Neuronal stem cell (in vitro differentiated cells): ENCODE results near the gene ACACB.

ENCODE experiments used
- DNase-seq: peaks from one replicate; pipeline ENCODE4 v3.0.0-alpha.2; 2013; ENCODE audit warnings: low spot score
- H2AFZ ChIP-seq: one replicate; pipeline ENCODE4 v1.6.1; 2013; ENCODE audit warnings: mild to moderate bottlenecking, low read length, inconsistent platforms
- H2AK5ac ChIP-seq: 2 replicates; pipeline ENCODE4 v1.6.1; 2013; ENCODE audit warnings: low read depth, mild to moderate bottlenecking, inconsistent platforms, low read length, moderate library complexity, mixed read lengths
- H2BK120ac ChIP-seq: 2 replicates; pipeline ENCODE4 v1.6.1; 2013; ENCODE audit warnings: low read depth, mild to moderate bottlenecking, inconsistent platforms, low read length, moderate library complexity, mixed read lengths
- H2BK12ac ChIP-seq: one replicate; pipeline ENCODE4 v1.6.1; 2013; ENCODE audit warnings: low read length, inconsistent platforms
- H2BK15ac ChIP-seq: 2 replicates; pipeline ENCODE4 v1.6.1; 2013; ENCODE audit warnings: mild to moderate bottlenecking, low read length, inconsistent platforms, mixed read lengths
- H2BK5ac ChIP-seq: one replicate; pipeline ENCODE4 v1.6.1; 2013; ENCODE audit warnings: inconsistent platforms, mild to moderate bottlenecking, low read length, moderate library complexity
- H3K14ac ChIP-seq: one replicate; pipeline ENCODE4 v1.6.1; 2013; ENCODE audit warnings: low read length, inconsistent platforms
- H3K18ac ChIP-seq: 2 replicates; pipeline ENCODE4 v1.6.1; 2013; ENCODE audit warnings: low read length, inconsistent platforms
- H3K23ac ChIP-seq: 2 replicates; pipeline ENCODE4 v1.6.1; 2013; ENCODE audit warnings: low read depth, mild to moderate bottlenecking, mixed read lengths, low read length, inconsistent platforms; ENCODE audit not compliant: poor library complexity
- H3K27ac ChIP-seq: replicated peaks from 3 replicates; pipeline ENCODE4 v1.5.1; 2013; ENCODE audit warnings: low read length, inconsistent platforms
- H3K27me3 ChIP-seq, 3 experiments: 2 replicates each; pipeline ENCODE4 v1.6.1; 2013; ENCODE audit warnings: low read length in 3 of 3, mild to moderate bottlenecking in 2 of 3, inconsistent platforms in 1 of 3, low read depth in 1 of 3, mixed read lengths in 1 of 3, moderate library complexity in 1 of 3; ENCODE audit not compliant: control insufficient read depth in 3 of 3, insufficient read depth in 3 of 3
- H3K36me3 ChIP-seq, 2 donors: replicated peaks in 1 of 2; 2 replicates each; pipeline ENCODE4 v1.6.1; 2013; ENCODE audit warnings: low read length in 2 of 2; ENCODE audit not compliant: control insufficient read depth in 2 of 2, insufficient read depth in 2 of 2
- H3K4ac ChIP-seq: 2 replicates; pipeline ENCODE4 v1.6.1; 2013; ENCODE audit warnings: inconsistent platforms, mild to moderate bottlenecking, low read length, moderate library complexity
- H3K4me1 ChIP-seq, 2 donors: 1 replicate in 1 of 2; 2 replicates in 1 of 2; pipeline ENCODE4 v1.6.1; 2013; ENCODE audit warnings: low read length in 2 of 2, low read depth in 1 of 2; ENCODE audit not compliant: control insufficient read depth in 2 of 2, insufficient read depth in 1 of 2
- H3K4me2 ChIP-seq: one replicate; pipeline ENCODE4 v1.6.1; 2013; ENCODE audit warnings: mild to moderate bottlenecking, low read length, inconsistent platforms; ENCODE audit not compliant: insufficient read depth, poor library complexity, severe bottlenecking
- H3K4me3 ChIP-seq, 2 donors: 2 replicates each; pipeline ENCODE4 v1.5.1; 2013; ENCODE audit warnings: low read length in 2 of 2, mild to moderate bottlenecking in 2 of 2, inconsistent platforms in 1 of 2, moderate library complexity in 1 of 2
- H3K79me1 ChIP-seq: one replicate; pipeline ENCODE4 v1.6.1; 2013; ENCODE audit warnings: low read depth, mild to moderate bottlenecking, inconsistent platforms, low read length, moderate library complexity
- H3K9ac ChIP-seq: one replicate; pipeline ENCODE4 v1.6.1; 2013; ENCODE audit warnings: mild to moderate bottlenecking, low read depth, low read length, inconsistent platforms; ENCODE audit not compliant: poor library complexity
- H3K9me3 ChIP-seq, 2 donors: replicated peaks in 1 of 2; 2 replicates each; pipeline versions ENCODE3 to v1.6.1; 2013; ENCODE audit warnings: low read length in 2 of 2, mild to moderate bottlenecking in 2 of 2, inconsistent platforms in 1 of 2, low read depth in 1 of 2, mixed read lengths in 1 of 2, moderate library complexity in 1 of 2; ENCODE audit not compliant: control insufficient read depth in 2 of 2, insufficient read depth in 1 of 2
- H4K8ac ChIP-seq: one replicate; pipeline ENCODE4 v1.6.1; 2013; ENCODE audit warnings: low read depth, mild to moderate bottlenecking, inconsistent platforms, low read length, moderate library complexity
- H4K91ac ChIP-seq: one replicate; pipeline ENCODE4 v1.6.1; 2013; ENCODE audit warnings: low read length, low read depth, mild to moderate bottlenecking, inconsistent platforms; ENCODE audit not compliant: poor library complexity
- WGBS, 2 donors: extraction: QIAGEN DNeasy Blood & Tissue Kit; methylation state at CpG; one replicate each; pipeline ENCODE4 v1.1.7; 2013; ENCODE audit warnings: missing lambda C conversion rate in 2 of 2, mixed read lengths in 1 of 2; ENCODE audit not compliant: insufficient read length in 2 of 2, insufficient replicate concordance in 1 of 2; ENCODE audit errors: extremely low coverage in 2 of 2; 5-methylcytosine and 5-hydroxymethylcytosine counted together

The ACACB gene

DNA sequence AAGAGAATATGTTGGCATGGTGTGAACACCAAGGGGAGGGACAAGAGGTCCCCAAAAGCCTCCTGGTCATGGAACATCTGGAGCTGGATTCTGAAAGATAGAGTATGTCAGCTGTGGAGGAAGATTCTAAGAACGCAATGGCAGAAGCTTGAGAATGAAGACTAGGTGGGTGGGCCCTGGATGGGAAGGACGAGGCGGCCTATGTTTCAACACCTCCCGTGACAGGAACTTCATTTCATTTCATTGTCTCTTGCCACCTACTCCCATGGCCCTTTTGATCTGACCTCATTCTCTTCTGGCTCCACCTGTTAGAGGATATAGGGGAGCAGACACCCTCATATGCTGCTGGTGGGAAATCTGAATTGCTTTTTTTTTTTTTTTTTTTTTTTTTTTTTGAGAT, 15.6 kb upstream of the ACACB start:
- Histone ChIP-seq H2BK5ac (no peak overlapping the region), H3K4ac (no peak overlapping the region), H3K36me3 (peaks cover 43 to 73% of the 10 kb centered on the region in 2 donors), H2AFZ (no peak overlapping the region), H2BK120ac (no peak overlapping the region), H3K4me1 (peaks cover 4 to 6% of the 10 kb centered on the region in 2 donors), H2AK5ac (no peak overlapping the region), H3K14ac (no peak overlapping the region), H3K18ac (no peak overlapping the region), H3K27ac (no peak overlapping the region), H4K91ac (no peak overlapping the region), H3K9me3 (no peaks in the 10 kb centered on the region), H3K27me3 (no peaks in the 10 kb centered on the region), H3K9ac (no peak overlapping the region), H3K79me1 (peaks cover 6% of the 10 kb centered on the region), H3K4me3 (no peak overlapping the region), H3K23ac (no peak overlapping the region), H4K8ac (no peak overlapping the region), H3K4me2 (no peak overlapping the region), H2BK15ac (no peak overlapping the region), H2BK12ac (no peak overlapping the region)
- no CpG with 5 or more reads among the region's 4 CpGs for WGBS, 2 donors
- DNase-seq, result no peak

DNA sequence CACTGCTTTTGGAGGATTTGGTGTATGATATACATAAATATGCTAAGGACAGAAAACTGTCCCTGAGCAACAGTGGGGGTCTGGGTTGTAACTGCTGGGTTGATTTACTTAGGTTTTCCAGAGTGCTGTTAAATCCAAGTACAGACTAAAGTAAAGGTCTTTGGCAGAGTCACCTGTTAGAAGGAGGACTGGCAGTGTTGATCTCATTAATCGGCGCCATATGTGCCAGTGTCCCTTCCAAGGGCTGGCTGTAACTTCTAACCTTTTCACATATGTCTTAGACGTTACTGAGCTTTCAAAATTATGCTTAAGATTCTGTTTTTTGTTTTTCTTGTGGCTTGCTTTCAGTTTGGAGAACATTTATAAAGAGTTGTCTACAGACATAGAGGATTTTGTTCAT, 13.9 kb upstream of the ACACB start:
- H3K4me3 ChIP-seq, result no peak overlapping the region
- no peak overlapping the region for H3K4me2 ChIP-seq
- no peak overlapping the region for H3K4ac ChIP-seq
- no peak overlapping the region for H2BK5ac ChIP-seq
- peaks cover 4% of the 10 kb centered on the region in 2 donors for H3K4me1 ChIP-seq
- no peak for DNase-seq
- no peak overlapping the region for H2BK12ac ChIP-seq
- H2AK5ac ChIP-seq, result no peak overlapping the region
- no peak overlapping the region for H3K27ac ChIP-seq
- H3K14ac ChIP-seq, result no peak overlapping the region
- H3K23ac ChIP-seq, result no peak overlapping the region
- no peak overlapping the region for H2BK120ac ChIP-seq
- no peak overlapping the region for H2BK15ac ChIP-seq
- H3K9ac ChIP-seq, result no peak overlapping the region
- no peaks in the 10 kb centered on the region for H3K9me3 ChIP-seq
- no peak overlapping the region for H4K8ac ChIP-seq
- H3K36me3 ChIP-seq, result peaks cover 52 to 88% of the 10 kb centered on the region in 2 donors
- H4K91ac ChIP-seq, result no peak overlapping the region
- no peaks in the 10 kb centered on the region for H3K27me3 ChIP-seq
- peaks cover 9% of the 10 kb centered on the region for H3K79me1 ChIP-seq
- no CpG with 5 or more reads among the region's 3 CpGs for WGBS, 2 donors
- no peak overlapping the region for H2AFZ ChIP-seq
- no peak overlapping the region for H3K18ac ChIP-seq

- Histone ChIP-seq H3K4me1 (peaks cover under 1 to 3% of the 10 kb centered on the region in 2 donors), H3K9me3 (no peaks in the 10 kb centered on the region), H3K27ac (no peak overlapping the region), H3K27me3 (no peaks in the 10 kb centered on the region), H2BK5ac (no peak overlapping the region), H4K8ac (no peak overlapping the region), H4K91ac (no peak overlapping the region), H3K14ac (no peak overlapping the region), H2BK15ac (no peak overlapping the region), H3K79me1 (peaks cover 9% of the 10 kb centered on the region), H2BK120ac (no peak overlapping the region), H3K36me3 (peaks cover 56 to 93% of the 10 kb centered on the region in 2 donors), H3K4me2 (no peak overlapping the region), H2BK12ac (no peak overlapping the region), H2AK5ac (no peak overlapping the region), H2AFZ (no peak overlapping the region), H3K9ac (no peak overlapping the region), H3K4me3 (no peak overlapping the region), H3K18ac (no peak overlapping the region), H3K4ac (no peak overlapping the region), H3K23ac (no peak overlapping the region)
- no peak for DNase-seq
- WGBS, 2 donors, result no CpG with 5 or more reads among the region's 5 CpGs
Observed at GRCh38 chr12:109105176-109105575, 11.2 kb upstream of the ACACB start.

DNA sequence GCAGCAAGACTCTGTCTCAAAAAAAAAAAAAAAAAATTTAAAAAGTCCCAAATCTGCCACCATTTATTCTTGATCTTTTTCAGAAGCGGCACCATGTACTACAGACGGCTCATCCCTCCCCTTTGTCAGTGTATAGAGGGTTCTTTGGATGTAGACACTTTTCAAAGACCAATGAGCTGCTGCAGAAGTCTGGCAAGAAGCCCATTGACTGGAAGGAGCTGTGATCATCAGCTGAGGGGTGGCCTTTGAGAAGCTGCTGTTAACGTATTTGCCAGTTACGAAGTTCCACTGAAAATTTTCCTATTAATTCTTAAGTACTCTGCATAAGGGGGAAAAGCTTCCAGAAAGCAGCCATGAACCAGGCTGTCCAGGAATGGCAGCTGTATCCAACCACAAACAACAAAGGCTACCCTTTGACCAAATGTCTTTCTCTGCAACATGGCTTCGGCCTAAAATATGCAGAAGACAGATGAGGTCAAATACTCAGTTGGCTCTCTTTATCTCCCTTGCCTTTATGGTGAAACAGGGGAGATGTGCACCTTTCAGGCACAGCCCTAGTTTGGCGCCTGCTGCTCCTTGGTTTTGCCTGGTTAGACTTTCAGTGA, 6.5 kb upstream of the ACACB start:
- Histone ChIP-seq H3K4me2 (no peak overlapping the region), H3K14ac (no peak overlapping the region), H3K27me3 (no peaks in the 10 kb centered on the region), H3K9me3 (no peaks in the 10 kb centered on the region), H3K27ac (peak overlapping the region; percentile 37), H2BK5ac (no peak overlapping the region), H3K4ac (no peak overlapping the region), H2AK5ac (no peak overlapping the region), H2BK12ac (no peak overlapping the region), H3K36me3 (peaks cover 28 to 55% of the 10 kb centered on the region in 2 donors), H3K9ac (no peak overlapping the region), H2BK15ac (no peak overlapping the region), H3K18ac (no peak overlapping the region), H3K79me1 (peaks cover 3% of the 10 kb centered on the region), H3K4me3 (no peak overlapping the region), H4K8ac (no peak overlapping the region), H2AFZ (peak overlapping the region; percentile 95), H3K23ac (no peak overlapping the region), H4K91ac (no peak overlapping the region), H3K4me1 (peaks cover 5 to 14% of the 10 kb centered on the region in 2 donors), H2BK120ac (no peak overlapping the region)
- no CpG with 5 or more reads among the region's 6 CpGs for WGBS, 2 donors
- DNase-seq, result no peak
